Aorta (tissue), 5 donors: Measurements from ENCODE around the gene NUP93. TPM values are rescaled to one million over a fixed set of nuclear protein-coding genes. Genes with fewer than 3 reads are reported as not detected.

Experiments
- ATAC-seq: fragments of 200-7000 bp; cut with Tn5 transposase; one replicate; pipeline ENCODE4 v1.9.1; 2022; ENCODE audit warnings: moderate library complexity; ENCODE audit not compliant: low FRiP score
- DNase-seq, 2 donors: peaks; one replicate each; pipeline ENCODE4 v3.0.0-alpha.2; 2020
- H3K27ac ChIP-seq, 2 donors: one replicate each; pipeline ENCODE4 v1.5.1; 2013; ENCODE audit warnings: low read length in 2 of 2, mild to moderate bottlenecking in 2 of 2, moderate library complexity in 2 of 2, control low read depth in 1 of 2, inconsistent platforms in 1 of 2, low read depth in 1 of 2
- H3K27me3 ChIP-seq, 2 donors: one replicate each; pipeline ENCODE4 v1.6.1; 2013; ENCODE audit warnings: control low read depth in 1 of 2, low read length in 1 of 2, mild to moderate bottlenecking in 1 of 2, moderate library complexity in 1 of 2; ENCODE audit not compliant: insufficient read depth in 2 of 2, control insufficient read depth in 1 of 2
- H3K36me3 ChIP-seq, 2 donors: one replicate each; pipeline ENCODE4 v1.6.1; 2013; ENCODE audit warnings: control low read depth in 1 of 2, low read length in 1 of 2, mild to moderate bottlenecking in 1 of 2; ENCODE audit not compliant: insufficient read depth in 2 of 2, control insufficient read depth in 1 of 2
- H3K4me1 ChIP-seq, 2 donors: one replicate each; pipeline ENCODE4 v1.6.1; 2013; ENCODE audit warnings: low read length in 2 of 2, control low read depth in 1 of 2, mild to moderate bottlenecking in 1 of 2, moderate library complexity in 1 of 2; ENCODE audit not compliant: insufficient read depth in 2 of 2, control insufficient read depth in 1 of 2
- H3K4me3 ChIP-seq, 2 donors: one replicate each; pipeline ENCODE4 v1.5.1; 2013; ENCODE audit warnings: low read length in 2 of 2, control low read depth in 1 of 2, mild to moderate bottlenecking in 1 of 2
- H3K9me3 ChIP-seq: one replicate; pipeline ENCODE4 v1.6.1; 2013; ENCODE audit warnings: mild to moderate bottlenecking, low read length; ENCODE audit not compliant: control insufficient read depth
- WGBS, 2 donors: extraction: QIAGEN DNeasy Blood & Tissue Kit; methylation state at CpG; one replicate each; pipeline ENCODE4 v1.1.7; 2013; 5-methylcytosine and 5-hydroxymethylcytosine counted together
- intact Hi-C, 2 donors: fragments of 100-400 bp; cut with DNase I; formaldehyde crosslinking; loops; one replicate each; pipeline versions ENCODE4 v1.14.2 to v1.15.0; 2022
- polyA plus RNA-seq, 2 donors: library from polyadenylated mRNA; stranded (reverse); fragments of 200-250 nt; gene quantifications; one replicate each; pipeline ENCODE4 v1.2.3, GENCODE V29; 2013
- total RNA-seq, 2 donors: library from RNA; stranded (reverse); fragmentation: NEBNext Ultra II Directional; extraction: Animal tissue kit (Norgen Biotek cat#: 25700); gene quantifications; one replicate each; pipeline ENCODE4 v1.2.1, GENCODE V29; 2021
- donor health status: healthy with polysubstance abuse.
- donor health status: Bipolar disorder and iron deficiency.
- donor health status: DM: no; HTN: no; CAD: no.
- donor health status: DM: no; HTN: no; CAD: no.
- donor health status: DM: yes; HTN: yes; CAD: no.

The NUP93 gene
- total and polyA plus RNA-seq, 4 donors: 32.9 to 57.5 (median 43.8) TPM

GRCh38 chr16:56701534-56701933, 28.4 kb upstream of the NUP93 start:
- Histone ChIP-seq H3K36me3 (no peaks in the 10 kb centered on the region), H3K27ac (no peak overlapping the region), H3K9me3 (peaks cover 3% of the 10 kb centered on the region), H3K4me1 (no peaks in the 10 kb centered on the region), H3K4me3 (no peak overlapping the region), H3K27me3 (no peaks in the 10 kb centered on the region)
- no peak for ATAC-seq
- DNase-seq: no peak
- intact Hi-C loops: loop anchor here (5.0 kb wide), 4 partner anchors 99 to 194 kb away; no protein-coding TSS in a partner anchor
- WGBS, 2 donors: 82 to 85% methylated on average over 7 of the region's 7 CpGs

GRCh38 chr16:56702836-56703235, 27.1 kb upstream of the NUP93 start:
- Histone ChIP-seq H3K27me3 (no peaks in the 10 kb centered on the region), H3K9me3 (peaks cover under 1% of the 10 kb centered on the region), H3K36me3 (no peaks in the 10 kb centered on the region), H3K4me1 (no peaks in the 10 kb centered on the region), H3K27ac (no peak overlapping the region), H3K4me3 (no peak overlapping the region)
- WGBS, 2 donors: 91 to 93% methylated on average over 5 of the region's 5 CpGs
- DNase-seq (no peak), ATAC-seq (no peak)
- intact Hi-C loops: loop anchor here (2.0 to 5.0 kb wide), 6 partner anchors 28 to 196 kb away; no protein-coding TSS in a partner anchor

DNA sequence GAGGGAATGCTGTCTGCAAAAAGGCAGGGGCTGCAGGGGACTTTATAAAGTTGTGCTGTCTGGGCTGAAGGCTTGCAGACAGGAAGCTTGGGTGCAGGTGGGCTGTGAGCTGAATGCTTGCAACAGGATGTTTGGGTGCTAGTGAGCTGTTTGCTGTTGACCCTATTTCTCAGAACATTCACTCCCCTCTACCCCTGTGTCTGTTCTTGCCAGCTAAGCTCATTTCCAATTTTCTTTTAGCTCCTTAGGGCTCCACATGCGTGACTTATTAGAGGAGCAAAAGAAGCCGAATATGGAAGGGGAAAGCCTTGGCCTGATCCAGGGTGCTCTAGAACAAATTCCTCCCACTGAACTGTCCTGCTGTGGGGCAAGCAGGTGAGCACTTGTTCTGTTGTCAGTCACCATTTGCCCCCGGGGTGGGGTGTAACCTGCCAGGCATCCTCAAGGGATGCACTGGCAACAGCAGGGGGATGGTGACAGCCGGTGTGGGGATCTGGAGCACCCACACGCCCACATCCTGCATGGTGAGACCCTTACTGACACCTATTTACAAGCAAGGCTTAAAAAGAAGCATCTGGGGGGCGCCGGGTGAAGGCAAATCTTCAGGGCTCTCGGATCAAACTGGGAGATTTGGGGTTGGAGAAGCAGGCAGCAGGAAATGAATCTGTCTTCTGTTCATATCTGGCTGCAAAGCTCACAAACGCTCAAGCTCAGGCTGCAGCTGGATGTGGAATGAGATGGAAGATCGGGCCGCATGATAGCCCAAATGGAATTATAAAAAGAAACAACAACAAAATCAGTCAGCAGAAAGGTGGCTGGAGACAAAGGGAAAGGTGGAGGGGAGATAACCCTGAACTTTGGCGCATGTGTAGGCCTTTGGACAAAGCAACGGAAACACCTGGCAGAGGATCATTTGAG, 21.1 kb upstream of the NUP93 start:
- Histone ChIP-seq H3K27me3 (no peaks in the 10 kb centered on the region), H3K36me3 (no peaks in the 10 kb centered on the region), H3K9me3 (no peaks in the 10 kb centered on the region), H3K27ac (no peak overlapping the region), H3K4me3 (no peak overlapping the region), H3K4me1 (no peaks in the 10 kb centered on the region)
- WGBS, 2 donors: 75% methylated on average over 13 of the region's 13 CpGs
- intact Hi-C loops: no loop called here
- no peak for DNase-seq
- no peak for ATAC-seq

- Histone ChIP-seq H3K27ac (no peak overlapping the region), H3K27me3 (no peaks in the 10 kb centered on the region), H3K4me3 (no peak overlapping the region), H3K36me3 (no peaks in the 10 kb centered on the region), H3K4me1 (no peaks in the 10 kb centered on the region), H3K9me3 (no peaks in the 10 kb centered on the region)
- DNase-seq (no peak), ATAC-seq (no peak)
- intact Hi-C loops: no loop called here
- WGBS, 2 donors: 89% methylated on average over 4 of the region's 4 CpGs
Observed at GRCh38 chr16:56709443-56710040, 20.4 kb upstream of the NUP93 start.

DNA sequence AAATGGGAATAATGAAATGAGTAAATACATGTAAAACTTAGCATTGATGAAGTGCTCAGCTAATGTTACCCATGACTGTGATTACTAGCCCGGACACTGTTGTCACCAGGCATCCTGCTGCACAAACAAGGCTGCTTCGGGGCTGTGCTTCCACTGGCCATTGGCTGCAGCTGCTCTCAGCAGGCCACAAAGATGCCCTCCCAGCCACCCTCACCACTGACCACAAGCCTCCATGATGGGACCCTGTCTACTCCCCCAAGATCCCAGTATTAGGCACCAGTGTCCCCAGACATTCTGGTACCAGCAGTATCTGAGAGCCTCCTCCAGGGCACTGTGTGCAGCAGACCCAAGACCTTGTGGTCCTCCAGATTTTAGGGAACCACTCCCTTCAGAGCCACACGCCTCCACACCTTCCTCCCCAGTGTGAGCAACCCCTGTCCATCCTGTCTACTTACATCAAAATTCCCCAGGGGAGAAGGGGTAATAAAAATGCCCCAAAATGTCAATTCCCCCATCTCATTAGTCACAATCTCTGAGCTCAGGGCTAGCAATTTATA, 19.7 kb upstream of the NUP93 start:
- Histone ChIP-seq H3K4me1 (no peaks in the 10 kb centered on the region), H3K27ac (no peak overlapping the region), H3K36me3 (no peaks in the 10 kb centered on the region), H3K4me3 (no peak overlapping the region), H3K9me3 (no peaks in the 10 kb centered on the region), H3K27me3 (no peaks in the 10 kb centered on the region)
- no peak for DNase-seq
- 64 to 76% methylated on average over 3 of the region's 3 CpGs for WGBS, 2 donors
- ATAC-seq: no peak
- intact Hi-C loops: no loop called here

DNA sequence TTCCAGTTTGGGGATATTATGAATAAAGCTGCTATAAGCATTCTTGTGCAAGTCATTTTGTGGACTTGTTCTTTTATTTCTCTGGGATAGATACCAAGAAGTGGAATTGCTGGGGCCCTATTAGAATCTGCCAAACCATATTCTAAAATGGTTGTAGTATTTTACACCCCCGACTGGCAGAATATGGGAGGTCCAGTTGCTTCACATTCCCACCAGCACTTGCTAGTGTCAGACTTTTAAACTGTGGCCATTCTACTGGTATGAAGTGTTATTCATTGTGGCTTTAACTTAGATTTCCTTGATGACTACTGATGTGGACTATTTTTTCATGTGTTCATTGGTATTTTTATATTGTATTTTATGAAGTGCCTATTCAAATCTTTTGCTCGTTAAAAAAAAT, 18.1 kb upstream of the NUP93 start:
- H3K27ac ChIP-seq: no peak overlapping the region
- DNase-seq (no peak), ATAC-seq (no peak)
- no peaks in the 10 kb centered on the region for H3K9me3 ChIP-seq
- intact Hi-C loops: no loop called here
- WGBS, 2 donors: 82 to 83% methylated on average over 2 of the region's 2 CpGs
- H3K27me3 ChIP-seq: no peaks in the 10 kb centered on the region
- no peaks in the 10 kb centered on the region for H3K4me1 ChIP-seq
- H3K4me3 ChIP-seq: no peak overlapping the region
- no peaks in the 10 kb centered on the region for H3K36me3 ChIP-seq

GRCh38 chr16:56713794-56714193, 16.1 kb upstream of the NUP93 start:
- Histone ChIP-seq H3K27ac (no peak overlapping the region), H3K9me3 (no peaks in the 10 kb centered on the region), H3K4me3 (no peak overlapping the region), H3K4me1 (no peaks in the 10 kb centered on the region), H3K27me3 (no peaks in the 10 kb centered on the region), H3K36me3 (no peaks in the 10 kb centered on the region)
- intact Hi-C loops: no loop called here
- ATAC-seq: no peak
- DNase-seq: no peak
- 86 to 89% methylated on average over 2 of the region's 2 CpGs for WGBS, 2 donors

DNA sequence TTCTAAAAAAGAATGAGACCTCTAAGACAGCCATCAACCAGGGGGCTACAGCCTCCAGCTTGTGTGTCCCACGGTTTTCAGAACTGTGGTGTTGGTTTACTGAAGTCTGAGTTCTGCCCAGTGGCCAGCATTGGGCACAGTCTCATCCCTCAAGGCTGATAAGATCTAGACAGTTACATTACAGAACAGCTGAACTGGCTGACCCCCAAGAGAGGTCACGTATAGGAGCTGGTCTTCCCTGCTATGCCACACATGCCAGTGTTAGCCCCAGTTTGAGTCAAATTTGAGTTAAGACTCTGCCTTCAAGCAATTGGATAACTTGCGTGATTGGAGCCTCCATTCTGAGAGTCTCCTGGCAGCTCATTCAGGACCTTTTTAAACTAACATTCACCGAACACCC, 14.8 kb upstream of the NUP93 start:
- DNase-seq (no peak), ATAC-seq (no peak)
- Histone ChIP-seq H3K4me3 (no peak overlapping the region), H3K27ac (no peak overlapping the region), H3K9me3 (no peaks in the 10 kb centered on the region), H3K27me3 (no peaks in the 10 kb centered on the region), H3K4me1 (no peaks in the 10 kb centered on the region), H3K36me3 (no peaks in the 10 kb centered on the region)
- WGBS, 2 donors: 71 to 76% methylated on average over 4 of the region's 4 CpGs
- intact Hi-C loops: no loop called here
